ENCODE measurements around the gene CHIC2. TPM values are rescaled to one million over a fixed set of nuclear protein-coding genes. Genes with fewer than 3 reads are reported as not detected.

The CHIC2 gene
- total and polyA plus RNA-seq, 2 of the 8 experiments (the other 6 are each of a cell fraction or from before 2014, with no cell fraction given) = 4.5 to 10.9 TPM

GRCh38 chr4:54006755-54007154 is 57.6 kb downstream of the CHIC2 start:
- Histone ChIP-seq H4K91ac (replicated peaks; ENCODE audit: insufficient read length, low read length) (no peak overlapping the region), H2BK12ac (ENCODE audit: low read depth, low read length) (no peak overlapping the region), H3K27ac (ENCODE audit: low read depth, low read length) (no peak overlapping the region), H3K79me1 (ENCODE audit: low read depth, low read length) (no peaks in the 10 kb centered on the region), H3K56ac (replicated peaks; ENCODE audit: insufficient read length, low read depth, low read length) (no peak overlapping the region), H3K23me2 (ENCODE audit: low read depth, low read length) (no peaks in the 10 kb centered on the region), H2BK5ac (ENCODE audit: low read depth, low read length) (no peak overlapping the region), H2BK15ac (ENCODE audit: low read length) (no peak overlapping the region), H4K20me1 (replicated peaks in 1 of 2; ENCODE audit: control insufficient read depth in 1 of 2, insufficient read depth in 2 of 2, low read length in 2 of 2) (no peaks in the 10 kb centered on the region), H3K4ac (replicated peaks; ENCODE audit: insufficient read length, low read depth, low read length) (no peak overlapping the region), H3K4me2 (ENCODE audit: insufficient read depth in 1 of 2, low read depth in 2 of 2, low read length in 2 of 2) (no peak overlapping the region), H3K23ac (ENCODE audit: insufficient read length) (no peak overlapping the region), H3K4me1 (replicated peaks in 1 of 4; ENCODE audit: control insufficient read depth in 3 of 4, insufficient read depth in 4 of 4, low read length in 3 of 4) (peaks cover 0 to 3% (median 0%) of the 10 kb centered on the region in 4 experiments; a peak in 3 of 7 replicates), H4K5ac (ENCODE audit: insufficient read length, low read depth, low read length) (no peak overlapping the region), H4K8ac (ENCODE audit: extremely low read depth, insufficient read depth, low read length) (no peak overlapping the region), H3K36me3 (ENCODE audit: control insufficient read depth in 2 of 4, insufficient read depth in 4 of 4, low read length in 3 of 4) (no peaks in the 10 kb centered on the region; a peak in 1 of 8 replicates), H3K14ac (ENCODE audit: insufficient read length) (no peak overlapping the region), H2AK5ac (ENCODE audit: low read depth, low read length) (no peak overlapping the region), H3K9me3 (ENCODE audit: insufficient read depth in 2 of 2, low read depth in 1 of 2, low read length in 1 of 2) (no peaks in the 10 kb centered on the region), H3K18ac (ENCODE audit: extremely low read depth, low read length) (no peak overlapping the region), H3K9ac (replicated peaks in 1 of 4; ENCODE audit: extremely low read depth in 1 of 4, low read depth in 3 of 4, low read length in 3 of 4) (no peak overlapping the region), H2BK120ac (replicated peaks; ENCODE audit: low read depth, low read length) (no peak overlapping the region), H2BK20ac (ENCODE audit: low read length) (no peak overlapping the region), H3K4me3 (ENCODE audit: extremely low read depth in 1 of 4, insufficient read depth in 2 of 4, low read depth in 3 of 4, low read length in 4 of 4) (no peak overlapping the region), H3K79me2 (ENCODE audit: control insufficient read depth in 1 of 2, insufficient read depth in 2 of 2, low read length in 2 of 2) (no peaks in the 10 kb centered on the region), H3K27me3 (replicated peaks in 1 of 4; ENCODE audit: control insufficient read depth in 3 of 4, extremely low read depth in 1 of 4, insufficient read depth in 3 of 4, low read length in 3 of 4) (no peaks in the 10 kb centered on the region), H2AFZ (ENCODE audit: low read length) (no peak overlapping the region)
- POLR2A ChIA-PET (ENCODE audit: partially characterized antibody) = interaction anchor here (0.7 kb wide), 1 partner anchor 196 kb away, joined by 3 read pairs; no protein-coding TSS in a partner anchor
- DNase-seq (ENCODE audit: low read depth in 1 of 2, low spot score in 2 of 2) (no peak), FAIRE-seq (no peak)
- WGBS, 2 experiments (ENCODE audit: extremely low coverage in 1 of 2, insufficient coverage in 1 of 2, insufficient read length in 1 of 2, insufficient replicate concordance in 2 of 2, low coverage in 1 of 2, low lambda C conversion rate in 2 of 2, missing lambda C conversion rate in 1 of 2) = 91% methylated on average over 2 of the region's 2 CpGs; no CpG with 5 or more reads in 1 of the 2 experiments
- CTCF ChIA-PET (ENCODE audit: partially characterized antibody) = no interaction called here
- no peak for TF ChIP-seq CREB1 (IDR thresholded peaks at IDR 0.05)
- TF ChIP-seq PHF8 (conservative IDR thresholded peaks at IDR 0.05; ENCODE audit: low read depth, low read length) = no peak
- TF ChIP-seq TAF7 (optimal IDR thresholded peaks at IDR 0.05; ENCODE audit: borderline replicate concordance, low read depth, low read length) = no peak
- no peak for TF ChIP-seq POLR2A (IDR thresholded peaks at IDR 0.05; ENCODE audit: control extremely low read depth in 1 of 2, low read depth in 2 of 2, low read length in 2 of 2)
- no peak for TF ChIP-seq KDM5A (IDR thresholded peaks at IDR 0.05; ENCODE audit: low read length)
- no peak for TF ChIP-seq ATF2 (IDR thresholded peaks at IDR 0.05; ENCODE audit: low read length)
- TF ChIP-seq RNF2 (IDR thresholded peaks at IDR 0.05; ENCODE audit: borderline replicate concordance, low read depth, low read length, missing control alignments, poor library complexity, severe bottlenecking) = no peak
- TF ChIP-seq CHD2 (IDR thresholded peaks at IDR 0.05; ENCODE audit: low read length) = no peak
- no peak for TF ChIP-seq SP1 (IDR thresholded peaks at IDR 0.05; ENCODE audit: low read depth, low read length)
- TF ChIP-seq JUND (IDR thresholded peaks at IDR 0.05; ENCODE audit: low read length) = no peak
- no peak for TF ChIP-seq BACH1 (IDR thresholded peaks at IDR 0.05; ENCODE audit: low read length)
- no peak for TF ChIP-seq CHD1 (IDR thresholded peaks at IDR 0.05; ENCODE audit: low read depth, low read length)
- TF ChIP-seq GTF2F1 (IDR thresholded peaks at IDR 0.05; ENCODE audit: borderline replicate concordance, low read depth, low read length) = no peak
- TF ChIP-seq SIX5 (IDR thresholded peaks at IDR 0.05; ENCODE audit: low read depth, low read length) = no peak

Measured in H1 (cell line).